D721Med (cell line): ENCODE measurements around the gene NCS1.

Experiments used
- DNase-seq: peaks from one replicate; pipeline ENCODE4 v3.0.0; 2011; ENCODE audit warnings: low spot score; ENCODE audit not compliant: insufficient read length
- FAIRE-seq: peaks from 2 replicates; lab custom pipeline; 2011; peaks lifted over from hg19 to GRCh38; lab: Jason Lieb, UNC
- TF ChIP-seq, protein P1 (sequence below): IDR thresholded peaks from 2 replicates; pipeline ENCODE4 v1.5.1; 2012; ENCODE audit warnings: mild to moderate bottlenecking, control low read depth; ENCODE audit not compliant: insufficient read depth; ENCODE audit errors: missing control alignments

The NCS1 gene

GRCh38 chr9:130262771-130263170 is 90.6 kb downstream of the NCS1 start:
- DNase-seq: no peak
- FAIRE-seq: no peak
- TF ChIP-seq, protein P1, sequence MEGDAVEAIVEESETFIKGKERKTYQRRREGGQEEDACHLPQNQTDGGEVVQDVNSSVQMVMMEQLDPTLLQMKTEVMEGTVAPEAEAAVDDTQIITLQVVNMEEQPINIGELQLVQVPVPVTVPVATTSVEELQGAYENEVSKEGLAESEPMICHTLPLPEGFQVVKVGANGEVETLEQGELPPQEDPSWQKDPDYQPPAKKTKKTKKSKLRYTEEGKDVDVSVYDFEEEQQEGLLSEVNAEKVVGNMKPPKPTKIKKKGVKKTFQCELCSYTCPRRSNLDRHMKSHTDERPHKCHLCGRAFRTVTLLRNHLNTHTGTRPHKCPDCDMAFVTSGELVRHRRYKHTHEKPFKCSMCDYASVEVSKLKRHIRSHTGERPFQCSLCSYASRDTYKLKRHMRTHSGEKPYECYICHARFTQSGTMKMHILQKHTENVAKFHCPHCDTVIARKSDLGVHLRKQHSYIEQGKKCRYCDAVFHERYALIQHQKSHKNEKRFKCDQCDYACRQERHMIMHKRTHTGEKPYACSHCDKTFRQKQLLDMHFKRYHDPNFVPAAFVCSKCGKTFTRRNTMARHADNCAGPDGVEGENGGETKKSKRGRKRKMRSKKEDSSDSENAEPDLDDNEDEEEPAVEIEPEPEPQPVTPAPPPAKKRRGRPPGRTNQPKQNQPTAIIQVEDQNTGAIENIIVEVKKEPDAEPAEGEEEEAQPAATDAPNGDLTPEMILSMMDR: no peak

- TF ChIP-seq, protein P1: no peak
- FAIRE-seq (no peak), DNase-seq (peak; percentile 8)
Measured at GRCh38 chr9:130263601-130264413, 91.6 kb downstream of the NCS1 start.

- peak; percentile 12 for DNase-seq
- TF ChIP-seq, protein P1: no peak
- no peak for FAIRE-seq
Measured at GRCh38 chr9:130264414-130265350, 92.5 kb downstream of the NCS1 start.

DNA sequence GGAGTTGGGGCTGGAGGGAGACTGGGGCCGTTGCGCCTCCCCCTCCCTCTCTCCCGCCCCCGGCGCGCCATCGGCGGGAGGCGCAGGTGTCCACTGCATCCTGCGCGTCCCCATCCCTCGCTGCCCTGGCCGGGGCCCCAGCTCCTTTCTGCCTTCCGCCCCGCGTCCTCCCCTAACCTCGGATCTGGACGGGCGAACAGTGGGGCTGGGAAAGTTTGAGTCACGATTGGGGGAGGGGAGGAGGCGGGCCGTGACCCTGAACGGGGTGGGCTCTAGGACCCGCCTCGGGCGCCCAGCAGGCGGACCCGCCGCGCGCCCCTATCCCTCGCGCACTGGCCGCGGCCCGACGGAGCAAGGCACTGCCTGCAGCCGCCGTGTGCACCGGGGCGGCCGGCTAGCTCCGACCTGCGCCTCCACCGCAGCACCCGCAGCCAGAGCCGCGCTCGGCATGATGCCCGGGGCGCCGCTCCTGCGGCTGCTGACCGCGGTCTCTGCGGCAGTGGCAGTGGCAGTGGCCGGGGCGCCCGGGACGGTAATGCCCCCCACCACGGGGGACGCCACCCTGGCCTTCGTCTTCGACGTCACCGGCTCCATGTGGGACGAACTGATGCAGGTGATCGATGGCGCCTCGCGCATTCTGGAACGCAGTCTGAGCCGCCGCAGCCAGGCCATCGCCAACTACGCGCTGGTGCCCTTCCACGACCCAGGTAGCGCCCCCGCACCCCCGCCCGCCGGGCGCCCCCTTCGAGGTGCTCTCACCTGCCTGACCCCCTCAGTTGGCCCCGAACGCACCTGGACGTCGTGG is 93.4 kb downstream of the NCS1 start, which contains the start of gene HMCN2:
HMCN2 (plus strand) TSS at position 330 of the 805 bp plus-strand sequence; CDS start at position 449, 119 bp downstream.
- TF ChIP-seq, protein P1: no peak

GRCh38 chr9:130266236-130267098 is 94.3 kb downstream of the NCS1 start:
- TF ChIP-seq, protein P1: no peak
- peak; percentile 13 for DNase-seq
- FAIRE-seq: no peak

More for the DNA sequence above, 93.4 kb downstream of the NCS1 start, which contains the start of gene HMCN2:
- DNase-seq: peak; percentile 33
- no peak for FAIRE-seq

GRCh38 chr9:130267930-130268329 is 95.7 kb downstream of the NCS1 start:
- DNase-seq (no peak), FAIRE-seq (no peak)
- TF ChIP-seq, protein P1: no peak
